Effector memory CD4-positive, alpha-beta T cell (primary cell): Measurements from ENCODE around the gene MYO16.

ENCODE experiments used
- DNase-seq, 3 donors: peaks; one replicate each; pipeline ENCODE4 v3.0.0-alpha.2; 2020
- H3K27ac ChIP-seq: 2 replicates; pipeline ENCODE4 v1.7.0; 2013; ENCODE audit warnings: mild to moderate bottlenecking, low read length, moderate library complexity; ENCODE audit not compliant: insufficient read depth, poor library complexity, severe bottlenecking
- H3K27me3 ChIP-seq: replicated peaks from 2 replicates; pipeline ENCODE4 v1.7.0; 2013; ENCODE audit warnings: mild to moderate bottlenecking, low read length; ENCODE audit not compliant: insufficient read depth, control insufficient read depth, poor library complexity, severe bottlenecking
- H3K36me3 ChIP-seq: 2 replicates; pipeline ENCODE4 v1.7.0; 2013; ENCODE audit warnings: mild to moderate bottlenecking, low read length, moderate library complexity; ENCODE audit not compliant: control insufficient read depth, insufficient read depth
- H3K4me1 ChIP-seq: 2 replicates; pipeline ENCODE4 v1.7.0; 2013; ENCODE audit warnings: low read length, mild to moderate bottlenecking; ENCODE audit not compliant: control insufficient read depth, insufficient read depth, poor library complexity, severe bottlenecking
- H3K4me3 ChIP-seq: 2 replicates; pipeline ENCODE4 v1.7.0; 2013; ENCODE audit warnings: low read length, low read depth, mild to moderate bottlenecking; ENCODE audit not compliant: insufficient read depth, poor library complexity, severe bottlenecking
- H3K9me3 ChIP-seq: 2 replicates; pipeline ENCODE4 v1.7.0; 2013; ENCODE audit warnings: mild to moderate bottlenecking, low read length, moderate library complexity; ENCODE audit not compliant: control insufficient read depth

Gene MYO16

GRCh38 chr13:109144693-109145437 lies 515.5 kb downstream of the MYO16 start:
- no peaks in the 10 kb centered on the region for H3K4me1 ChIP-seq
- DNase-seq, result no peak
- H3K36me3 ChIP-seq, result no peaks in the 10 kb centered on the region
- no peak overlapping the region for H3K4me3 ChIP-seq
- H3K9me3 ChIP-seq, result no peaks in the 10 kb centered on the region
- no peak overlapping the region for H3K27ac ChIP-seq
- no peaks in the 10 kb centered on the region for H3K27me3 ChIP-seq

DNA sequence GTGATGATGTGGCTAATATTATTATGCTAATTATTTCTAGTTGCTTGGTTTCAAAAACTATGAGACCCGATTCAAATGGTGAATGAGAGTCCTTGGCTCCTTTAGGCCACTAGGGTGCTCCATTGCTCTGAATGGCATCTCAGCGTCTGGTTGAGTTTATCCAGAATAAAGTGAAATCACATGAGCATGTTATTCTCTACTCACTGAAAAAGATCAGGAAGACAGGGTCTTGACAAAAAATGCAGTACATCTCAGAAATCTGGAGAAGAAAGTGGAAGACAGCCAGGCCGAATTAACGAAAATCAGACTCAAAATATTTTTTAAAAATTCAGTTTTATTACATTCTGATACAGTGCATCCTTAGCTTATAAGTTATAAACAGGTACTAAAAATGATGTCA lies 516.2 kb downstream of the MYO16 start:
- no peaks in the 10 kb centered on the region for H3K36me3 ChIP-seq
- no peaks in the 10 kb centered on the region for H3K9me3 ChIP-seq
- DNase-seq, result no peak

GRCh38 chr13:109146393-109146792 lies 517.0 kb downstream of the MYO16 start:
- Histone ChIP-seq H3K27me3 (no peaks in the 10 kb centered on the region), H3K9me3 (no peaks in the 10 kb centered on the region), H3K27ac (no peak overlapping the region), H3K4me1 (no peaks in the 10 kb centered on the region), H3K36me3 (no peaks in the 10 kb centered on the region), H3K4me3 (no peak overlapping the region)
- DNase-seq, result no peak

More for the DNA sequence above, 516.2 kb downstream of the MYO16 start:
- no peaks in the 10 kb centered on the region for H3K4me1 ChIP-seq
- no peak overlapping the region for H3K27ac ChIP-seq
- H3K27me3 ChIP-seq, result no peaks in the 10 kb centered on the region
- no peak overlapping the region for H3K4me3 ChIP-seq

GRCh38 chr13:109146912-109147647 lies 517.7 kb downstream of the MYO16 start:
- no peak for DNase-seq
- H3K4me1 ChIP-seq, result no peaks in the 10 kb centered on the region
- no peak overlapping the region for H3K27ac ChIP-seq
- H3K9me3 ChIP-seq, result no peaks in the 10 kb centered on the region
- no peaks in the 10 kb centered on the region for H3K36me3 ChIP-seq
- no peaks in the 10 kb centered on the region for H3K27me3 ChIP-seq
- no peak overlapping the region for H3K4me3 ChIP-seq

- Histone ChIP-seq H3K36me3 (no peaks in the 10 kb centered on the region), H3K9me3 (no peaks in the 10 kb centered on the region), H3K27me3 (no peaks in the 10 kb centered on the region), H3K4me1 (no peaks in the 10 kb centered on the region), H3K27ac (no peak overlapping the region), H3K4me3 (no peak overlapping the region)
- no peak for DNase-seq
Observed at GRCh38 chr13:109148243-109148642, 518.8 kb downstream of the MYO16 start.

DNA sequence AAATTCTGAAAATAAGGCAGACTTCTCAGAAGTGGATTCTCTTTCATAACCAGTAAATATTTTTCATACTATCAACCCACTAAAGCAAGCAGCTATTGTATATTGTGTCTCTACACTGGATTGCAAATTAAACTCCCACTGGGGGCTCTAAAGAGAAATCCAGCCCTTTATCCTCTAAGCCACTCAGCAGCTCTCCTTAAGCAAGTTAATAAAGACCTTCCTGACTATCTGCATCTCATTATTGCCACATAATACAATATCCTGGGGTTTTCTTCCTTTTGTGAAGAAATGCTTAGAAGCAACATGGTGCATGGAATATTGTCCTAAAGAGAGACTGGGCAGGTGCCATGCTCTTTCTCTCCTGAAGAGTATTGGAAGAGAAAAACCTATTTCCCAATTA lies 521.3 kb downstream of the MYO16 start:
- DNase-seq, result no peak
- Histone ChIP-seq H3K4me1 (no peaks in the 10 kb centered on the region), H3K27me3 (no peaks in the 10 kb centered on the region), H3K27ac (no peak overlapping the region), H3K36me3 (no peaks in the 10 kb centered on the region), H3K9me3 (no peaks in the 10 kb centered on the region), H3K4me3 (no peak overlapping the region)

GRCh38 chr13:109151255-109151654 lies 521.8 kb downstream of the MYO16 start:
- Histone ChIP-seq H3K4me3 (no peak overlapping the region), H3K36me3 (no peaks in the 10 kb centered on the region), H3K27me3 (no peaks in the 10 kb centered on the region), H3K27ac (no peak overlapping the region), H3K4me1 (no peaks in the 10 kb centered on the region), H3K9me3 (no peaks in the 10 kb centered on the region)
- DNase-seq, result no peak

- H3K4me3 ChIP-seq, result no peak overlapping the region
- no peak overlapping the region for H3K27ac ChIP-seq
- H3K4me1 ChIP-seq, result no peaks in the 10 kb centered on the region
- H3K27me3 ChIP-seq, result no peaks in the 10 kb centered on the region
- no peaks in the 10 kb centered on the region for H3K36me3 ChIP-seq
- H3K9me3 ChIP-seq, result no peaks in the 10 kb centered on the region
- no peak for DNase-seq
Observed at GRCh38 chr13:109151696-109152095, 522.3 kb downstream of the MYO16 start.

- H3K27ac ChIP-seq, result no peak overlapping the region
Observed at GRCh38 chr13:109152311-109152820, 523.0 kb downstream of the MYO16 start.

DNA sequence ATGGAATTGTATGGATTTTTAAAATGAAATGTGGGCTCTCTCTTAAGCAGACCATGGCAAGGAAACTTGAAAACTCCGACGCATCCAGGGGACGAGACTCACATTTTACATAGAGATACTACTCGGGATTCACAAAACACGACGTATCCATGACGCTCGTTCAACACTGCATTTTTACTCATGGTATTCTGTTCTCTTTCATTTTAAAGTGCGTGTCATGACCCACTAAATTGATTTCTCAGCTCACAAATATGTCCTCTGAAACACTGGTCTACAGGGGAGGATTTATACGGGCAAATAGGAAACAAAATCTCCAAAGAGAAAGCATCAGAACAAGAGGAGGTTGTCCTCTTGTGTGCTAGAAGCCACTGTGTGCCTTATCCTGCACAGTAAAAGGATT lies 523.5 kb downstream of the MYO16 start:
- Histone ChIP-seq H3K27me3 (no peaks in the 10 kb centered on the region), H3K27ac (no peak overlapping the region), H3K4me1 (no peaks in the 10 kb centered on the region), H3K4me3 (no peak overlapping the region), H3K9me3 (no peaks in the 10 kb centered on the region), H3K36me3 (no peaks in the 10 kb centered on the region)
- no peak for DNase-seq

More at GRCh38 chr13:109152311-109152820, 523.0 kb downstream of the MYO16 start:
- Histone ChIP-seq H3K36me3 (no peaks in the 10 kb centered on the region), H3K9me3 (no peaks in the 10 kb centered on the region), H3K27me3 (no peaks in the 10 kb centered on the region), H3K4me1 (no peaks in the 10 kb centered on the region), H3K4me3 (no peak overlapping the region)
- no peak for DNase-seq
